DOHH2 (cell line): ENCODE data around the gene PKN1.

ENCODE experiments used
- EZH2phosphoT487 ChIP-seq: fragments of 200-600 bp; sonication (generic); IDR thresholded peaks from 2 replicates; pipeline ENCODE4 v1.6.1; 2017; ENCODE audit warnings: borderline replicate concordance, mild to moderate bottlenecking, antibody characterized with exemption, low read length, moderate library complexity, mixed read lengths
- TF ChIP-seq, protein P1 (sequence below): fragments of 200-600 bp; sonication (generic); IDR thresholded peaks from one replicate; pipeline ENCODE4 v1.5.1; 2014; ENCODE audit warnings: antibody characterized with exemption, mild to moderate bottlenecking, low read depth, low read length; ENCODE audit not compliant: poor library complexity, severe bottlenecking

GRCh38 chr19:14402332-14403144, 30.6 kb upstream of the PKN1 start:
- TF ChIP-seq, protein P1, sequence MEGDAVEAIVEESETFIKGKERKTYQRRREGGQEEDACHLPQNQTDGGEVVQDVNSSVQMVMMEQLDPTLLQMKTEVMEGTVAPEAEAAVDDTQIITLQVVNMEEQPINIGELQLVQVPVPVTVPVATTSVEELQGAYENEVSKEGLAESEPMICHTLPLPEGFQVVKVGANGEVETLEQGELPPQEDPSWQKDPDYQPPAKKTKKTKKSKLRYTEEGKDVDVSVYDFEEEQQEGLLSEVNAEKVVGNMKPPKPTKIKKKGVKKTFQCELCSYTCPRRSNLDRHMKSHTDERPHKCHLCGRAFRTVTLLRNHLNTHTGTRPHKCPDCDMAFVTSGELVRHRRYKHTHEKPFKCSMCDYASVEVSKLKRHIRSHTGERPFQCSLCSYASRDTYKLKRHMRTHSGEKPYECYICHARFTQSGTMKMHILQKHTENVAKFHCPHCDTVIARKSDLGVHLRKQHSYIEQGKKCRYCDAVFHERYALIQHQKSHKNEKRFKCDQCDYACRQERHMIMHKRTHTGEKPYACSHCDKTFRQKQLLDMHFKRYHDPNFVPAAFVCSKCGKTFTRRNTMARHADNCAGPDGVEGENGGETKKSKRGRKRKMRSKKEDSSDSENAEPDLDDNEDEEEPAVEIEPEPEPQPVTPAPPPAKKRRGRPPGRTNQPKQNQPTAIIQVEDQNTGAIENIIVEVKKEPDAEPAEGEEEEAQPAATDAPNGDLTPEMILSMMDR: no peak
- no peak for TF ChIP-seq EZH2phosphoT487
